ENCODE data around the gene TMEM200A.

TMEM200A gene

DNA sequence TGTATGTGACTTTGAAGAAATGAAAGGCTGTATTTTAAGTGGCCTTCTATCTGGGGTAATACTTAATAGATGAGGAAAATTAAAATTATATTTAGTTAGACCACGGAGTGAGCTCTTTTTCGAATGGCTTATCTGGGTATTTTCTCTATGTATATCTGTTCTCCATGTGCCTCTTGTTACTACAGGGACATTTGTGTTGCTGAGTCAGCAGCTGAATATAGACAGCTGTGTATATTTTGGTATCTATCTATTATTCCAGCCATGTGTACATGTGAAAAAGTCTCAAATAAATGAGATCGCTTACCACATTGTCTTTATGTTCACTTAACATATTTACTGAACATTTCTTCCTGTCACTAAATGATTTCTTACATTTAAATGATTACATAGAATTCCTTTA lies 57.2 kb downstream of the TMEM200A start:
- in situ Hi-C loops (cut with HindIII; ENCODE audit: low sequenced_read_pairs) = no loop called here

DNA sequence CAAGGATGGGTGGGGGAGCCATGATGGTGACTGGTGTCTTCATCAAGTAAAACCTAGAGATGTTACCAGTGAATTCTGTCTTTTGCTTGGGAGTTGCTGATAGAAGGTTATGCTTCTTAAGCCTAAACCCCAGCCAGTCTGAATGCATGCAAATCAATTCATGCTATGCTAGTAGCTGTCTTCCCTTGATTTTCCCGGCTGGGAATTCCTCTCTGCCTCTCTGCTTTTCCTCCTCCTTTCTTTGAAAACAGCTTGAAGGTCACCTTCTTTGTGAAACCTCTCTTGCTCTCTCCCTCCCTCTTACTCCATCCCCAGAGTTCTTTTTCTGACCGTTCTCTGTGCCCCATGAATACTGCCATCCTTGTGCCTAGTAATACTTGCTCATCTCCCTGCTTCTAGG lies 58.9 kb downstream of the TMEM200A start:
- in situ Hi-C loops (cut with HindIII; ENCODE audit: low sequenced_read_pairs) = no loop called here

DNA sequence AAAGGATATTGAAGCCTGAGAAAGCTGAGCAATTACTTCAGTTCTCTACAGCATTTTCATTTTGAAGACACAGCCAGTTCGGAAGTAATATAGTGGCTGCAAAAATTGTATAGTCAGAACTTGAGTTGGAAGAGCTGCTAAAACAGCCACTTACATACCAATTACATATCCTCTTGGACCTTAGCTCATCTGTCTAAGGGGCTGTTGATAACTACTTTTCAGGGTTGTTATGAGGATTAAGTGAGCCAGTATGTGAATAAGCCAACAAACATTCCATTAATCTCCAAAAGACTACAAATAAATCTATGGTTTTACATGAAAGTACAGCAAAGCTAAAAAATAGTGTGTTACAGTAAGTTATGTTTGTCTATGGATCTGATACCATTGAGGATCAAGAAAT lies 59.7 kb downstream of the TMEM200A start:
- in situ Hi-C loops (cut with HindIII; ENCODE audit: low sequenced_read_pairs) = no loop called here

DNA sequence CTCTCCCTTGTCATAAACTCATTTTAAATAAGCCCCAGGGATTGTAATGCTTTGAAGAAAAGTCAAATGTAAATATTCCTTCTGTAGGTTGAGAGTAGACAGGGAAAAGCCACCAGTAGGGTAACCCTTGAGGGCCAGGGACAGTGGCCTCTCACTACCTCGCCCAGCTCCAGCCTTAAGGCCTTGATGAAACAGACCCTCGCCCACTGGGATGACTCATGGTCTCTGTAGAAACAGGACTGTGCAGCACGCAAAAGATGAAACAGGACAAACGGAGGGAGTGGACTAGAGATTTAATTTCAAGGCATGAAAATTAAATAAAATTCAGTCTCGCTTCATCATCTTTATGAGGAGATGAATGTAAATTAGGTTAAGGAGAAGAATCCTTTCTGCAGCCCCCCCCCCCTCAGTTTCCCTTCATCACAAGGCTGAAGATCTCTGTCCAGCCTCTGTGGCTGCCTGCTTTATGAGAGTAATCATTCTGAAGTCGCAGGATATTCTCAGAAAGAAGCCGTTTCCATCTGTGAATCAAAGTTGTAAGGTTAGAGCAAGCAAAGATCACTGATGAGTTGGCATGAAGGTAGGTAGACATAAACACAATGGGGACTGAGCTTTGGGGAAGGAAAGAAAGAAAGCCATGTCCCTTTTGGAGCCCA lies 60.4 kb downstream of the TMEM200A start:
- in situ Hi-C loops (cut with HindIII; ENCODE audit: low sequenced_read_pairs) = no loop called here

DNA sequence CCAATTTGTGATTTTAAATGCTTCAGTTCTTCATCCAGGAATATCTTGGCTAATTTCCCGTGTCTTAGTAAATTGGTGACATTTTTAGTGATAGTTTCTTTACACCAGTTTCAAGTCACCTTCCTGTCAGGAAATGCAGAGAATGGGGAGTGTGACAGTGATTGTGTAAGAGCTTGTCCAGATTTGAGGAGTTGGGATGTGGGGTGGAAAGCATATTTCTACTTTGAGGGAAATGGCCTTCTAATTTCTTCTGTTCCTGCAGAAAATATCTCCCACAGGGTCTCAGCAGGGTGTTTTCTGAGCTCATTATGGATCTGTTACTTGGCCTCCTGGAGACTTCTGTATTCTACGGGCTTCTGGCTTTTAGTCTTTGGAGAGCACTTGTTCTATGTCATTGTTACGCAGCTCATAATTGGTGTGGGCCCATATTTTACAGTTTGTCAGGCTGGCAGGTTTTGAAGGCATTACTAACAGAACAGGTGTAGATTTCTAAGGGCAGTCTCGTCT lies 65.6 kb downstream of the TMEM200A start:
- in situ Hi-C loops (cut with HindIII; ENCODE audit: low sequenced_read_pairs) = no loop called here

DNA sequence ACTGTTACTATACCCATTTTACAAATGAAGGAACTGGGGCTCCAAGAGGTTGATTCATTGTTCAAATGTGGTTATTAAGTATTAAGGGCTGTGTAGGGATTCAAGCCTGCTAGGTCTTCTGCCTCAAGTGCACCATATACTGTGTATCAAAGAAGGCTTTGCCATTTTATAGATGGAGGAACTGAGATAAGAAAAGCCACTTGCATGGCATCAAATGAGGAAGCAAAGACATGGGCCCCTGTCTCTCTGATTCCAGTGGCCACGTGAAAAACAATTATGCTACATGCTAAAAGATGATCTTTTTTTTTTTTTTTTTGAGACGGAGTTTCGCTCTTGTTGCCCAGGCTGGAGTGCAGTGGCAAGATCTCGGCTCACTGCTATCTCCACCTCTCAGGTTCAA lies 67.0 kb downstream of the TMEM200A start:
- in situ Hi-C loops (cut with HindIII; ENCODE audit: low sequenced_read_pairs) = no loop called here

DNA sequence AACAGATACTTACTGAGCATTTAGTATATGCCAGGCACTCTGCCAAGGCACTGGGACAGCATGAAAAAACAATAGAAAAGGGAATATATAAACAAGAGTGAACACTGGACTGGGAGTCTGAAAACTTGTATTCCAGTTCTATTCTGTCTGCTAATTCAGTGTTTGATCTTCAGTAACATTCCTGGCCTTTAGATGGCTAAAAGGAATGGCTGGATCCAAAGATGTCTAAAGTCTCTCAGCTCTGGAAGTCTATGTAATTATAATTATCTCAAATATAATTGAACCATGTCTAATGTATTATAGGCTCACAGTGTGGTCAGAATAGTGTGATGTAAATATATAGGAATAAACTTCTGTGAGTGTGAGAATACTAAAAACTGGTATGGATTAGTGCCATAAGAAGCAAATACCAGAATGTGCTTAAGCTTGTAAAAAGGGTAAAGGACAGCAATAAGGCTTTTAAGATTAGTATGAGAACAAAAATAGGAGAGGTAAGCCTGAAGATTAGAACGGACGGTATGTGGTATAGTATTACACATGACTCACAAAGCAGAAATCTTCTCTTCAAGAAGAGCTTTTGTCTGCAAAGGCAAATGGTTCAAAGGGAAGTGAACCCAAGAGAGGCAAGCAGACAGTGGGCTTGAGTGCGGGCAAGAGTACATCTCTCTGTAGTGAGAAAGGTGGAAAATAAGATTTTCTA lies 68.5 kb downstream of the TMEM200A start:
- in situ Hi-C loops (cut with HindIII; ENCODE audit: low sequenced_read_pairs) = no loop called here

DNA sequence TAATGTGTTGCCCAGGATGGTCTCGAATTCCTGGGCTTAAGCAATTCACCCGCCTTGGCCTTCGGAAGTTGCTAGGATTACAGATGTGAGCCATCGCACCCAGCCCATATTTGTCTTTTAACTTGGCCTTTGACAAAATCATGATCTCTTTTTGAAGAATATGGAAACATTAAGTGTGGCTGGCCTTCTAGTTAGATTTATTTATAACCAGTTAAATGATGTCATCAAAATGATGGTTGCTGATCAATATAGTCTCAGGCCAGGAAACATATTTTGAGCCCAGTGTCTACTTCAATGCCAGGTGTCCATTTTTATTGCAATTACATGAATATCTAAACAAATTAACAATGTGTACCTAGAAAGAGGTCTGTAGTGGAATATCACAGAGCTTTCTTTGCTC lies 69.4 kb downstream of the TMEM200A start:
- in situ Hi-C loops (cut with HindIII; ENCODE audit: low sequenced_read_pairs) = loop anchor here (5.0 kb wide), 1 partner anchor 37 kb away; no protein-coding TSS in a partner anchor

DNA sequence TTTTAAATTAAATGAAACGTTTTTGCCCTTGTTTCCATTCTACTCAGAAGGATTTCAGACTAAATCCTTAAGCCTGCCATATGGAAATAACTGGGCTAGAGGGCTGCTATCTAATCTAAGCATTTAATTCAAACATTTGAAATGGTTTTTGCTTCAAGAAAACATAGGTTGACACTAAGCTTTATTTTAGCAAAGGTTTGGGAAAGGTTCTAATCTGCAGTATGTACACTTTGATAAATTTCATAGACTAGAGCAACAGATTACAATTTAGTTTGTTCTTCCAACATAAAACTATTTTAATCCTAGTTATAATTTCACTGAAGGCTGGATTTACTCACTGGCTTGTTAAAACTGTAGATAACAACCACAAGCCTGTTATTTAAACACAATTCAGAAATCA lies 72.1 kb downstream of the TMEM200A start:
- in situ Hi-C loops (cut with HindIII; ENCODE audit: low sequenced_read_pairs) = loop anchor here (5.0 kb wide), 1 partner anchor 34 kb away; no protein-coding TSS in a partner anchor

DNA sequence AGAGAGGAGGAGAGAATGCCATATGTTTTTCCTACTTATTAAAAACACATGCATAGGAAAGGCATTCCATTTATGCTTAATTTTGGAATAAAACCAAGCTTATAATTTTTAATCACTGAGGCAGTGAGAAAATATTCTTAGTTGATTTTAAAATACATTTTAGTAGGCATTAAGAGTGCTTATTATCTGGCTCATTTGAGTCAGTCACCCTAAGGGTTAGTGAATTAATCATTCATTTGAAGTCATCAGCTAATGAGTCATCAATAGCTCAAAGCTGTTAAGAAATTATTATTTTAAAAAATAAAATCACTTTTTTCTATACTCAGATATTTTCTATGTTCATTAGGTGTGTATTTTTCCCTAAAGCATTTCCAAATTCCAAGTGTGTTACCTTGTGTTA lies 81.6 kb downstream of the TMEM200A start:
- in situ Hi-C loops (cut with HindIII; ENCODE audit: low sequenced_read_pairs) = no loop called here

DNA sequence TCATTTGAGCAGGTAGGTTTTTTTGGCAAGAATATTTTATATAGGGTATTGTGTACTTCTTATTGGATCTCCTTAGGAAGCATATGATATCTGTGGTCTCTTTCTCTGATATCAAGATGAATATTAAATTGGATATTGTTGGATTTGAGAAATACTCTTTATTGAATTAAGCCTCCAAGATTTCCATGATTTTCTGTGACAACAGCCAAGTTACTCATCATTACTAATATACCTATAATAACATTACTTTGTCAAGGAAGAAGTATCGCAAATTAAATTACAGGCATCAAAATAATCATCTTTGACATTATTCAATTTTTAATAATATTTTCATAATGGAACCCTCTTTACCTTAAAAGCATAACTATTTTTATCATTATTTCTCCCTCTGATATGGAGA lies 86.5 kb downstream of the TMEM200A start:
- in situ Hi-C loops (cut with HindIII; ENCODE audit: low sequenced_read_pairs) = no loop called here

DNA sequence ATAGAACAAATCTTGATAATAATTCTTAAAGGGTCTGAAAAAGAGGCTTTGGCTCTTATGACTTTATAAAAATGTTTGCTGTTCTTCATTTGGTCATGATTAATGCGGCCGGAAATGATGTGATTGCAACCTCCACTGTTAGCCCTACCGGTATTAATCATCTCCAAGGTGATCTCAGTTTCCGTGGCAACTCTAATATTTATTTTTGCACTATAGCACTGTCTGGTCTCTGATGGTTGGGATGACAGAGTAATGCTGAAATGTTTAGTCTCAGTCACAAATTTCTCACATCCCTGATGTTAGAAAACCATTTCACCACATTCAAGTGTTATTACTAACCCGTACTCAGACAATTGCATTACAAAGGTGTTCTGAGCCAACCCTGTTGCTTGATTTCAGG lies 87.4 kb downstream of the TMEM200A start:
- in situ Hi-C loops (cut with HindIII; ENCODE audit: low sequenced_read_pairs) = no loop called here

DNA sequence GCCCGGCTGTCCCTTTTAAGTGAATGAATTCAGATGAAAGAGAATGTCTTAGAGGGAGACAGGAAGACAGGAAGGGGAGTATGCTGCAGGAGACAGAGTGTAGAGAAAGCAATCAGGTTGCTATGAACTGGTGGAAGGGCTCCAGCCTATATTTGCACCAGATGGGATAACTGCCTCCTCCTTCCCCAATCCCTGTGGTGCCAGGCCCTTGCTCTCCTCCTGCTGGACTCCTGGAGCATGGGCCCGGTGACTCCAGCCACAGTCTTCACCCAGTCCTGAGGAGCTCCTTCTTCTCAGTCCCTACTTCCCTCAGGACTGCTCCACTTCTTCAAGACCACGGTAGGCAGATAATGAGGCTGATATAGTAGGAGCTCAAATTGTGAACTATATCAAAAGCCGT lies 91.8 kb downstream of the TMEM200A start:
- in situ Hi-C loops (cut with HindIII; ENCODE audit: low sequenced_read_pairs) = no loop called here

DNA sequence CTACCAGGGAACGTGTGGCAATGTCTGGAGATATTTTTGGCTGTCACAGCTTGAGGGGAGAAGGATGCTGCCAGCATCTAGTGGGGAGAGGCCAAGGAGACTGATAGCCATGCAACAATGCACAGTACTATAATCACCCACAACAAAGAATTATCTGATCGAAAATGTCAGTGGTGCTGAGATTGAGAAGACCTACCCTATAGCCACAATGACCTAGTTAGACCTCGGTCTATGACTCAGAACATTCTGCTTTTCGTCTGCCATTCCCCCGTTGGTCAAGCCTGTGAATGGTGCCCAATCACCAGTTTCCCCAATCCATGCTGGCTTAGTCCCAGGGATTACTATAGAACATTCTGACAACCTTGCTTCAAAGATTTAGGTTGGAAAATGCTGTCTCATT lies 93.5 kb downstream of the TMEM200A start:
- in situ Hi-C loops (cut with HindIII; ENCODE audit: low sequenced_read_pairs) = no loop called here

DNA sequence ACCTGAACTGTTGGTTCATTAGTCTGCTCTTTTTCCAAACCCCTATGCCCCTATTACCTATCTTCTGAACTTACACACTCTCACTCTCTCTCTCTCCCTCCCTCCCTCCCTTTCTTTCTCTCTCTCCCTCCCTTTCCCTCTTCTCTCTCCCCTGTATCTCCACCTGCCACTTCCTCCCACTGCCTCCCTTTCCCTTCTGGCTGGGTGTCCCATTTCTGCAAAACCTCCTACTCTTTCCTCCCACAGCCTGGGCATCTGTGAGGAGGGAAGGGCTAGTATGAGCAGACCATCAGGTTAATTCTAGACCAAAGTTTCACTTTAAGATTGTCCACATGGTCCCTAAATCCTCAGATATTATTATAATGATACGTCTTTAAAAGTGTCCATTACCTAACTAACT lies 95.1 kb downstream of the TMEM200A start:
- in situ Hi-C loops (cut with HindIII; ENCODE audit: low sequenced_read_pairs) = no loop called here

DNA sequence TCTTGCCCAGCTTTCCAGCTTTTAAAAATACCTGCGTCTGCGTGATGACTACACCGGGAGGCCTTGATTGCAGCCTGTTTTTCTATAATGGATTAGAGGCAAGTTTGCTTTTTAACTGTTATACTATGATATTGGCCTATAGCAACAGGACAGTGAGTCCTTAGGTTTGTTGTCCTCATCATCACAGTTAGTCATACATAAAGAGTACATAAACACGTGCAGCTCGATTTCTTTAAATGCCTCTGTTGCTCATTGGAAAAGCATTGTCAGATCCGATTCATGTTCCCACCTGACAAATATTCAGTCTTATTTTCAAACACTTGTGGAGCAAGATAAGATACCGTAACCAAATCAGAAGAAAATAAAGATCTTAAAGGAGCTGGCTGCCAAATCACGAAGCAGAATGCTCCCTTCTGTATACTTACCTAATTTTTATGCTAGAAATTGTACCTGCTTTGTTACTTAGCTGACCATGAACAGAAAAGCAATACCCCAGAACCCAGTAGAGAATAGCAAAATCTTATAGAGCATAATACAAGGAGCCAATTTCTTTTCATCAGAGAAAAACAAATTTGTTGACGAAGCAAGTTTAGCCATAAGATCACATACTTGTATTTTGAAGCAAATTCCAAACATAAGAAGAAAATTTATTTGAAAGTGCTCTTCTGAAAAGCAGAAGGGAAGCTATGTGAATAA lies 100.4 kb downstream of the TMEM200A start:
- in situ Hi-C loops (cut with HindIII; ENCODE audit: low sequenced_read_pairs) = no loop called here

DNA sequence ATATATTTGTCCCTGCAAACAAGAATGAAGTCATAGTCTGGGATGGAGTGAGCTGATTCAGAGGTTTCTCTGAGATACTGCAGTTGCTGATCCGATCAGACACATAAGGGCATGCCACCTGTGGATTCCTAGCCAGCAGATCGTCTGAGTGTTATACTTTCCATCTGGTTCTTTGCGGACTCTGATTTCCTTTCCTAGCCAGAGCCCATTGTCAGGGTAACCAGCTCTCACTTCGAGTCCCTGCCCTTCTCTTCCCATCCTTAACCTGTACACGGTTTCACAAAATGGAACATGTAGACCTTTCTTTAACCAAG lies 100.9 kb downstream of the TMEM200A start:
- in situ Hi-C loops (cut with HindIII; ENCODE audit: low sequenced_read_pairs) = no loop called here

DNA sequence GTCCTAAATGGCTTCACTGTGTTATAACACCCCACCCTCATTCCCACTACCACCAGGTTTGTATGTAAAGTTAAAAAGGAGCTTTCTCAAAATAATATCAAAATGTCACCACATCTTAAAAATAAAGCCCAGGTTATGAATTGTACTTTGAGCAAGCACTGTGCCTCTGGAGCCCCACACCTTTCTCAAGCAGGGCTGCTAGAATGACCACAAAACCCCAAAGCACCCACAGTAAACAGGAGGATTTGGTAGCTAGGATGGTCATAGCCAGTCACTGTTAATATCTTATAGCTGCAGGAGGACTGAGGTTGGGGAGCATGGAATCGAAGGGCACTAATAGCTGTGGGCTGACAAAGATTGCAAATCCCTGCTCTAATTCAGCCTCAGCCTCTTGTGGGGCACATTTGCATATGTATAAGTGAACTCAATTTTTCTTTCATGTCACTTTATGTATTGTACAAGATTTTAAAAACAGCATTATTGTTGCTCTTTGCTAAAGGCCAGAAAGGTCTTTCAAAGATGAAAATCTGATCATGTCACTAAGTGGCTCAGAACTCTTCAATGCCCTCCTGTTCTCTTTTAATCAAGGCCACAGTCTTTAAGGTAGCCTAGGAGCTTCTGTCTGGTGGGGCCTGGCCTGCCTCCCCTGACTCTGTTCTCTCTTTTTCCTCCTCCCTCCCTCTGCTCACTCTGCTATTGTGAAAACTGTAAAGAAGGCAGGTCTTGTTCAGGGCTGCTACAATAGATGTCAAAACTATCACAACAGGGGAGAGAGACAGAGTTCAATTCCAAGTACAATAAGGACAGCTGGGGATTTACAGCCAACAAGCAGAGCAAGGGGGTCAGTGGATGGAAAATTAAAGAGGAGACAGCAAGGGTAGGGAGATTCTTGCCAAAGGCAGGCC lies 101.6 kb downstream of the TMEM200A start:
- in situ Hi-C loops (cut with HindIII; ENCODE audit: low sequenced_read_pairs) = no loop called here

DNA sequence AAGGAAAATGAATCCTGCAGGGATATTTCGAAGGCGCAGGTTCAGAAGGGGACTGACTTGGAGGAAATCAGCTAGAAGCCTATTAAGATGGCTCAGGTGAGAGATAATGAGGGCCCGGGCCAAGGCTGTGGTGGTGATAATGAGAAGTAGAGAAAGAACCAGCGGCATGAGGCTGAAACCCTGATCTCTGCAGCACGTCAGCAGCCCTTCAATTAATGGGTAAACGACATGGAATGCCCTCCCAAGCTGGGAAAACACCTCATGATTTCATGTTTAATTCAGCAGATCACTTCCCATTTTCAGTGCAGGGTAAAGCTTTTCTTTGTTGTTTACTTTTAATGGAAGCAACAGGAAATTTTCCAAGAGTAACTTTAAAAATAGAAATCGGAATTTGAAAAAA lies 104.9 kb downstream of the TMEM200A start:
- in situ Hi-C loops (cut with HindIII; ENCODE audit: low sequenced_read_pairs) = loop anchor here (5.0 kb wide), 2 partner anchors 33 to 37 kb away; no protein-coding TSS in a partner anchor

DNA sequence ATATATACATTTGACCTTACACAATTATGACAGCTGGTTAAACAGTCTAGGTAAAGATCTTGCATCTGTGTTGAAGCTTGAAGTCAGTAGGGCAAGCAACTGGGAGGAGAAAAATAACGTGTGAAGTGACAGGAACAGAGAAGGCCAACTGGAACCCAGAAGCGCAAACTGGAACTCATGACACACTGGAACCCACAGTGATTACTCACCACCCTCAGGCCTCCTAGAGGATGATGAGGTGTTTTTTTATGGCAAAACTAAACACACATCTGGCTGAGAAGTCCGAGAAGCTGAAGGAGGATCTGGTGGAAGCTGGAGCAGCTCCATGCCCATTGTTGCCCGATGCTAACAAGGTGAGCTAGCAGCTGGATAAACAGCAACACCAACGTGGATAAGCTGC lies 108.1 kb downstream of the TMEM200A start:
- in situ Hi-C loops (cut with HindIII; ENCODE audit: low sequenced_read_pairs) = loop anchor here (5.0 kb wide), 2 partner anchors 33 to 37 kb away; no protein-coding TSS in a partner anchor

Data from endothelial cell of hepatic sinusoid (primary cell).